Panc1 (cell line): ENCODE results near the gene FABP2.
"Not testable (repeated sequence)": the region's sequence is repeated elsewhere in the genome, so short reads cannot be mapped to it uniquely, and the experiment has no call there.

Experiments
- CTCF ChIP-seq: fragments of 450-650 bp; IDR thresholded peaks from 2 replicates; pipeline ENCODE4 v1.5.1; 2017; ENCODE audit warnings: mild to moderate bottlenecking
- POLR2AphosphoS5 ChIP-seq: IDR thresholded peaks from 2 replicates; pipeline ENCODE4 v1.6.1; 2012; ENCODE audit warnings: mild to moderate bottlenecking, low read depth, low read length, moderate library complexity
- REST ChIP-seq, 2 experiments: IDR thresholded peaks; 2 replicates each; pipeline ENCODE4 v1.6.1; 2011 to 2012; ENCODE audit warnings: low read depth in 2 of 2, control low read depth in 1 of 2, low read length in 1 of 2, mild to moderate bottlenecking in 1 of 2, moderate library complexity in 1 of 2; ENCODE audit not compliant: insufficient read depth in 1 of 2
- TCF7L2 ChIP-seq: IDR thresholded peaks from 2 replicates; pipeline ENCODE4 v1.6.1; 2011; ENCODE audit warnings: mild to moderate bottlenecking, low read depth, low read length, inconsistent platforms

GRCh38 chr4:119279541-119279940, 42.4 kb downstream of the FABP2 start:
- not testable (repeated sequence) for TF ChIP-seq CTCF; REST (IDR thresholded peaks at IDR 0.05; ENCODE audit: insufficient read depth in 1 of 2, low read depth in 2 of 2, low read length in 1 of 2); POLR2AphosphoS5; TCF7L2
